Lung (tissue), 12 donors: ENCODE results near the gene BBOX1. TPM values are rescaled to one million over a fixed set of nuclear protein-coding genes. Genes with fewer than 3 reads are reported as not detected.
A peak's percentile ranks its signal among the peaks of the same experiment; 100 is the strongest.
"Not testable (repeated sequence)": the region's sequence is repeated elsewhere in the genome, so short reads cannot be mapped to it uniquely, and the experiment has no call there.

Source experiments
- ATAC-seq: fragments of 200-7000 bp; cut with Tn5 transposase; one replicate; pipeline ENCODE4 v1.9.1; 2020; ENCODE audit warnings: moderate number of reproducible peaks; ENCODE audit not compliant: insufficient read depth, low FRiP score
- DNase-seq, 3 donors: peaks; one replicate each; pipeline ENCODE4 v3.0.0-alpha.2; 2013 to 2017
- H3K27ac ChIP-seq, 2 donors: one replicate each; pipeline ENCODE4 v1.5.1; 2013; ENCODE audit warnings: mild to moderate bottlenecking in 2 of 2, moderate library complexity in 2 of 2, control low read depth in 1 of 2, inconsistent platforms in 1 of 2, low read depth in 1 of 2, low read length in 1 of 2
- H3K27me3 ChIP-seq, 3 donors: one replicate each; pipeline ENCODE4 v1.5.1; 2013; ENCODE audit warnings: low read length in 2 of 3; ENCODE audit not compliant: control insufficient read depth in 3 of 3, insufficient read depth in 3 of 3
- H3K36me3 ChIP-seq, 4 donors: one replicate each; pipeline ENCODE4 v1.5.1; 2013; ENCODE audit warnings: low read length in 4 of 4, mild to moderate bottlenecking in 1 of 4, moderate library complexity in 1 of 4; ENCODE audit not compliant: control insufficient read depth in 4 of 4, insufficient read depth in 4 of 4
- H3K4me1 ChIP-seq, 5 donors: one replicate each; pipeline ENCODE4 v1.5.1; 2013; ENCODE audit warnings: low read length in 5 of 5, mild to moderate bottlenecking in 2 of 5, moderate library complexity in 1 of 5; ENCODE audit not compliant: control insufficient read depth in 5 of 5, insufficient read depth in 5 of 5
- H3K4me3 ChIP-seq: one replicate; pipeline ENCODE4 v1.5.1; 2013; ENCODE audit warnings: mild to moderate bottlenecking, control low read depth, moderate library complexity
- H3K9ac ChIP-seq, 2 donors: one replicate each; pipeline ENCODE4 v1.5.1; 2013; ENCODE audit warnings: low read length in 2 of 2, control low read depth in 1 of 2; ENCODE audit not compliant: insufficient read depth in 1 of 2
- H3K9me3 ChIP-seq, 4 donors: one replicate each; pipeline ENCODE4 v1.5.1; 2013; ENCODE audit warnings: low read length in 3 of 4, mild to moderate bottlenecking in 1 of 4, moderate library complexity in 1 of 4; ENCODE audit not compliant: control insufficient read depth in 4 of 4, insufficient read depth in 3 of 4
- CTCF ChIP-seq: IDR thresholded peaks from 2 replicates; pipeline ENCODE4 v1.5.1; 2012; ENCODE audit warnings: mild to moderate bottlenecking; ENCODE audit errors: control extremely low read depth, extremely low read depth
- WGBS, 2 donors: extraction: QIAGEN DNeasy Blood & Tissue Kit; methylation state at CpG; one replicate each; pipeline ENCODE4 v1.1.7; 2013; 5-methylcytosine and 5-hydroxymethylcytosine counted together
- polyA plus RNA-seq, 2 donors: library from polyadenylated mRNA; stranded (reverse); fragments of 200-250 nt; gene quantifications; one replicate each; pipeline ENCODE4 v1.2.1, GENCODE V29; 2013
- total RNA-seq, 2 donors: library from RNA; depleted of rRNA in 1 of 2; stranded (reverse); fragments of >200 nt in 1 of 2; gene quantifications; one replicate each; pipeline ENCODE4 v1.2.1, GENCODE V29; 2014 to 2021
- donor health status: control.
- donor health status: control.
- donor health status: Bipolar disorder and iron deficiency.
- donor health status: healthy.
- donor health status: DM: yes; HTN: yes; CAD: no.

BBOX1 gene
- total and polyA plus RNA-seq, 4 donors, result 0.08 to 1.9 (median 0.69) TPM

GRCh38 chr11:27173545-27173944 lies 132.9 kb downstream of the BBOX1 start:
- Histone ChIP-seq H3K4me1 (no peaks in the 10 kb centered on the region), H3K4me3 (no peak overlapping the region), H3K27ac (no peak overlapping the region), H3K9me3 (no peaks in the 10 kb centered on the region), H3K36me3 (no peaks in the 10 kb centered on the region), H3K27me3 (peaks cover 2 to 39% (median 6%) of the 10 kb centered on the region in 3 donors), H3K9ac (no peak overlapping the region)
- DNase-seq (no peak), ATAC-seq (no peak)
- no peak for TF ChIP-seq CTCF
- WGBS, 2 donors, result 59 to 82% methylated on average over 1 of the region's 1 CpG

GRCh38 chr11:27174021-27174420 lies 133.4 kb downstream of the BBOX1 start:
- no peak for TF ChIP-seq CTCF
- 67 to 83% methylated on average over 4 of the region's 4 CpGs for WGBS, 2 donors
- Histone ChIP-seq H3K27ac (no peak overlapping the region), H3K4me3 (no peak overlapping the region), H3K9ac (no peak overlapping the region), H3K4me1 (no peaks in the 10 kb centered on the region), H3K9me3 (no peaks in the 10 kb centered on the region), H3K27me3 (peaks cover 2 to 38% (median 6%) of the 10 kb centered on the region in 3 donors), H3K36me3 (no peaks in the 10 kb centered on the region)
- peak; percentile 32 to 74 (median 56) for DNase-seq
- peak; percentile 86 for ATAC-seq

GRCh38 chr11:27174672-27175210 lies 134.1 kb downstream of the BBOX1 start:
- no peaks in the 10 kb centered on the region for H3K36me3 ChIP-seq
- no peak for TF ChIP-seq CTCF
- no peak overlapping the region for H3K4me3 ChIP-seq
- ATAC-seq (no peak), DNase-seq (no peak)
- no peak overlapping the region for H3K27ac ChIP-seq
- WGBS, 2 donors, result 81 to 85% methylated on average over 9 of the region's 9 CpGs
- H3K9me3 ChIP-seq, result no peaks in the 10 kb centered on the region
- H3K27me3 ChIP-seq, result peaks cover 0 to 42% (median 6%) of the 10 kb centered on the region in 3 donors
- H3K9ac ChIP-seq, result no peak overlapping the region
- peaks cover 0 to 5% (median 0%) of the 10 kb centered on the region in 5 donors for H3K4me1 ChIP-seq

- 73 to 90% methylated on average over 3 of the region's 4 CpGs for WGBS, 2 donors
- not testable (repeated sequence) for H3K27ac ChIP-seq, H3K36me3 ChIP-seq, H3K4me3 ChIP-seq, ATAC-seq, H3K9me3 ChIP-seq, H3K4me1 ChIP-seq, DNase-seq, H3K9ac ChIP-seq
- peaks cover 0 to 42% (median 8%) of the 10 kb centered on the region in 3 donors for H3K27me3 ChIP-seq
Measured at GRCh38 chr11:27175562-27175961, 134.9 kb downstream of the BBOX1 start.

Other genes starting within 250 kb of the BBOX1 start
- 10 to 100 TPM; 11.7 to 12.9 TPM for gene FIBIN, start 46.7 kb upstream of the BBOX1 start, total RNA-seq
- gene FIBIN, start 46.7 kb upstream of the BBOX1 start, polyA plus RNA-seq, result 1 to 10 TPM; 3.8 to 7.2 TPM